Measurements from ENCODE around the gene SLC34A3. TPM values are rescaled to one million over a fixed set of nuclear protein-coding genes. Genes with fewer than 3 reads are reported as not detected.
A peak's percentile ranks its signal among the peaks of the same experiment; 100 is the strongest.
"Not testable (repeated sequence)": the region's sequence is repeated elsewhere in the genome, so short reads cannot be mapped to it uniquely, and the experiment has no call there.

The SLC34A3 gene
- polyA plus RNA-seq, 2 donors, result 1.3 to 1.6 TPM

DNA sequence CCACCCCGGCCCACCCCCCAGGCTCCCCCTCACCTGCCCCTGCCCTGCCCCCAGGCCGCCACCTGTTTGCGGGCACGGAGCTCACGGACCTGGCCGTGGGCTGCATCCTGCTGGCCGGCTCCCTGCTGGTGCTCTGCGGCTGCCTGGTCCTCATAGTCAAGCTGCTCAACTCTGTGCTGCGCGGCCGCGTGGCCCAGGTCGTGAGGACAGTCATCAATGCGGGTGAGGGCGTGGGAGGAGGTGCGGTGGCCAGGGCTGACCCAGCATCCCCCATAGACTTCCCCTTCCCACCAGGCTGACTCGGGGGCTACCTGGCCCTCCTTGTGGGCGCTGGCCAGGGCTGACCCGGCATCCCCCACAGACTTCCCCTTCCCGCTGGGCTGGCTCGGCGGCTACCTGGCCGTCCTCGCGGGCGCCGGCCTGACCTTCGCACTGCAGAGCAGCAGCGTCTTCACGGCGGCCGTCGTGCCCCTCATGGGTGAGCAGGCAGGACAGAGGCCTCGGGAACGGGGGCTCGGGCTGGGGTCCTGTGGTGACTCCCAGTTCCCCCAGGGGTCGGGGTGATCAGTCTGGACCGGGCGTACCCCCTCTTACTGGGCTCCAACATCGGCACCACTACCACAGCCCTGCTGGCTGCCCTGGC, 3.5 kb downstream of the SLC34A3 start:
- H3K9me3 ChIP-seq (ENCODE audit: control insufficient read depth in 2 of 2, insufficient read depth in 1 of 2, low read depth in 1 of 2, low read length in 1 of 2), result no peaks in the 10 kb centered on the region
- WGBS, 2 donors, result 37 to 60% methylated on average over 40 of the region's 40 CpGs
- no peak overlapping the region for H3K4me3 ChIP-seq (ENCODE audit: low read depth in 1 of 2, low read length in 2 of 2)
- H3K27me3 ChIP-seq (ENCODE audit: control insufficient read depth in 1 of 2, insufficient read depth in 2 of 2, low read length in 2 of 2), result no peaks in the 10 kb centered on the region
- no peak overlapping the region for H3K27ac ChIP-seq (ENCODE audit: low read depth in 2 of 2, low read length in 1 of 2)
- peaks cover 7 to 17% of the 10 kb centered on the region in 2 donors for H3K4me1 ChIP-seq (ENCODE audit: control insufficient read depth in 2 of 2, insufficient read depth in 2 of 2, low read length in 1 of 2)
- no peaks in the 10 kb centered on the region for H3K36me3 ChIP-seq (ENCODE audit: control insufficient read depth in 2 of 2, insufficient read depth in 2 of 2, low read length in 1 of 2)

GRCh38 chr9:137234758-137235423, 4.2 kb downstream of the SLC34A3 start:
- WGBS, 2 donors, result 60 to 71% methylated on average over 18 of the region's 18 CpGs
- no peaks in the 10 kb centered on the region for H3K36me3 ChIP-seq (ENCODE audit: control insufficient read depth in 2 of 2, insufficient read depth in 2 of 2, low read length in 1 of 2)
- H3K27me3 ChIP-seq (ENCODE audit: control insufficient read depth in 1 of 2, insufficient read depth in 2 of 2, low read length in 2 of 2), result no peaks in the 10 kb centered on the region
- no peaks in the 10 kb centered on the region for H3K9me3 ChIP-seq (ENCODE audit: control insufficient read depth in 2 of 2, insufficient read depth in 1 of 2, low read depth in 1 of 2, low read length in 1 of 2)
- peaks cover 7 to 17% of the 10 kb centered on the region in 2 donors for H3K4me1 ChIP-seq (ENCODE audit: control insufficient read depth in 2 of 2, insufficient read depth in 2 of 2, low read length in 1 of 2)
- no peak overlapping the region for H3K4me3 ChIP-seq (ENCODE audit: low read depth in 1 of 2, low read length in 2 of 2)
- H3K27ac ChIP-seq (ENCODE audit: low read depth in 2 of 2, low read length in 1 of 2), result no peak overlapping the region

DNA sequence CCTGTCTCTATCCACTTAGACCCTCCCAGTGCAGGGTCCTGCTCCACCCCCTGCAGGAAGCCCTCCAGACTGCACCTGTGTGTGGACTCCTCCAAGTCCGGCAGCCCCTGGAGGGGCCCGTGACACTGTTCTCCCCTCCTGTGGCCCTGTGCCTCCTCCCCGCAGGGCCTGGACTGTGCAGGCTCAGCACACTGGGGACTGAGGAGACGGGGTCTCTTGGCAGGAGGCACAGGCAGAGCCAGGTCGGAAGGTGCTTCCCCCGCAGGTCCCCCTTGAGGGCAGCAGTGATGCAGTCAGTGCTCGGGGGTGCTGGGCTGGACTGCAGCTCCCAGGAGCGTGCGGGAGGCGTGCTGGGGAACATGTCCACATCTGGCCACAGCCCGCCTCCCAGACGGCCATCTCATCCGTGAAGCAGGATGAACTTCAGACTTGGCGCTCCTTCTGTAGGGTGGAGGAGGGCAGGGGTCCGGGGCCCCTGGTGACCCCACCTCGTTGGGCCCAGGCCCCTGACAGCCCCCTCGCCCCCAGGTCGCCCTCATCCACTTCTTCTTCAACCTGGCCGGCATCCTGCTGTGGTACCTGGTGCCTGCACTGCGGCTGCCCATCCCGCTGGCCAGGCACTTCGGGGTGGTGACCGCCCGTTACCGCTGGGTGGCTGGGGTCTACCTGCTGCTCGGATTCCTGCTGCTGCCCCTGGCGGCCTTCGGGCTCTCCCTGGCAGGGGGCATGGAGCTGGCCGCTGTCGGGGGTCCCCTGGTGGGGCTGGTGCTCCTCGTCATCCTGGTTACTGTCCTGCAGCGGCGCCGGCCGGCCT, 4.9 kb downstream of the SLC34A3 start:
- Histone ChIP-seq H3K36me3 (ENCODE audit: control insufficient read depth in 2 of 2, insufficient read depth in 2 of 2, low read length in 1 of 2) (no peaks in the 10 kb centered on the region), H3K4me3 (ENCODE audit: low read depth in 1 of 2, low read length in 2 of 2) (no peak overlapping the region), H3K4me1 (ENCODE audit: control insufficient read depth in 2 of 2, insufficient read depth in 2 of 2, low read length in 1 of 2) (peaks cover 7 to 17% of the 10 kb centered on the region in 2 donors), H3K9me3 (ENCODE audit: control insufficient read depth in 2 of 2, insufficient read depth in 1 of 2, low read depth in 1 of 2, low read length in 1 of 2) (no peaks in the 10 kb centered on the region), H3K27me3 (ENCODE audit: control insufficient read depth in 1 of 2, insufficient read depth in 2 of 2, low read length in 2 of 2) (no peaks in the 10 kb centered on the region), H3K27ac (ENCODE audit: low read depth in 2 of 2, low read length in 1 of 2) (no peak overlapping the region)
- WGBS, 2 donors, result 58 to 63% methylated on average over 32 to 35 of the region's 35 CpGs

DNA sequence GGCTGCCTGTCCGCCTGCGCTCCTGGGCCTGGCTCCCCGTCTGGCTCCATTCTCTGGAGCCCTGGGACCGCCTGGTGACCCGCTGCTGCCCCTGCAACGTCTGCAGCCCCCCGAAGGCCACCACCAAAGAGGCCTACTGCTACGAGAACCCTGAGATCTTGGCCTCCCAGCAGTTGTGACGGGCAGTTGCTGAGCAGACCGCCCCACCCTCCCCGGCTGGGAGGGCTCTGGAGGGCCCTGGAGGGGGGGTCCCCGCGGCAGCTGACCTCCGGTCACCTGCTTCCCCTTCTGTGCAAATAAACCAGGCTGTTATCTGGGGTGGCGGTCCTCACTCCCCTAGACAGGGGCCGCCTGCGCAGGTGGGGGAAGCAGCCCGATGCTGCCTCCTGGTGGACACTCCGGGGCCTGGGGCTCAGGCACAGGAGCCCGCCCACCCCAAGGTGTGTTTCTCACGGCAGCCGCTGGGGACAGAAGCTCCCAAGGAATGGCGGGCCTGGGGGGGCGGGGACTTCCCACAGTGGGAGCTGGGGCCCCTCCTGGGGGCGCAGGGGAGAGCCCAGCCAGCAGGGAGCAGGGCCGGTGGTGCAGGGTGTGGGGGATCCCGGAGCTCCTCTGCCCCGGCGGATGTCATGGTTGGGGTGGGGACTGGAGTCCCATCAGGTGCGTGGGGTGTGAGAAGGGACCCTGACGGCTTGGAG, 5.7 kb downstream of the SLC34A3 start:
- peaks cover 7 to 17% of the 10 kb centered on the region in 2 donors for H3K4me1 ChIP-seq (ENCODE audit: control insufficient read depth in 2 of 2, insufficient read depth in 2 of 2, low read length in 1 of 2)
- H3K27ac ChIP-seq (ENCODE audit: low read depth in 2 of 2, low read length in 1 of 2), result no peak overlapping the region
- H3K36me3 ChIP-seq (ENCODE audit: control insufficient read depth in 2 of 2, insufficient read depth in 2 of 2, low read length in 1 of 2), result no peaks in the 10 kb centered on the region
- no peak overlapping the region for H3K4me3 ChIP-seq (ENCODE audit: low read depth in 1 of 2, low read length in 2 of 2)
- no peaks in the 10 kb centered on the region for H3K27me3 ChIP-seq (ENCODE audit: control insufficient read depth in 1 of 2, insufficient read depth in 2 of 2, low read length in 2 of 2)
- no peaks in the 10 kb centered on the region for H3K9me3 ChIP-seq (ENCODE audit: control insufficient read depth in 2 of 2, insufficient read depth in 1 of 2, low read depth in 1 of 2, low read length in 1 of 2)
- 10 to 14% methylated on average over 28 to 31 of the region's 31 CpGs for WGBS, 2 donors

- H3K9me3 ChIP-seq (ENCODE audit: control insufficient read depth in 2 of 2, insufficient read depth in 1 of 2, low read depth in 1 of 2, low read length in 1 of 2), result no peaks in the 10 kb centered on the region
- H3K27me3 ChIP-seq (ENCODE audit: control insufficient read depth in 1 of 2, insufficient read depth in 2 of 2, low read length in 2 of 2), result no peaks in the 10 kb centered on the region
- peaks cover 7 to 17% of the 10 kb centered on the region in 2 donors for H3K4me1 ChIP-seq (ENCODE audit: control insufficient read depth in 2 of 2, insufficient read depth in 2 of 2, low read length in 1 of 2)
- no peaks in the 10 kb centered on the region for H3K36me3 ChIP-seq (ENCODE audit: control insufficient read depth in 2 of 2, insufficient read depth in 2 of 2, low read length in 1 of 2)
- H3K27ac ChIP-seq (ENCODE audit: low read depth in 2 of 2, low read length in 1 of 2), result no peak overlapping the region
- WGBS, 2 donors, result 46 to 48% methylated on average over 11 of the region's 11 CpGs
- H3K4me3 ChIP-seq (ENCODE audit: low read depth in 1 of 2, low read length in 2 of 2), result no peak overlapping the region
Observed at GRCh38 chr9:137236936-137237421, 6.3 kb downstream of the SLC34A3 start.

GRCh38 chr9:137237759-137238726, 7.3 kb downstream of the SLC34A3 start:
- no peak overlapping the region for H3K4me3 ChIP-seq (ENCODE audit: low read depth in 1 of 2, low read length in 2 of 2)
- 55 to 72% methylated on average over 12 to 13 of the region's 13 CpGs for WGBS, 2 donors
- peaks cover 7 to 24% of the 10 kb centered on the region in 2 donors for H3K4me1 ChIP-seq (ENCODE audit: control insufficient read depth in 2 of 2, insufficient read depth in 2 of 2, low read length in 1 of 2)
- no peaks in the 10 kb centered on the region for H3K9me3 ChIP-seq (ENCODE audit: control insufficient read depth in 2 of 2, insufficient read depth in 1 of 2, low read depth in 1 of 2, low read length in 1 of 2)
- H3K36me3 ChIP-seq (ENCODE audit: control insufficient read depth in 2 of 2, insufficient read depth in 2 of 2, low read length in 1 of 2), result peaks cover 0 to 8% of the 10 kb centered on the region in 2 donors
- H3K27me3 ChIP-seq (ENCODE audit: control insufficient read depth in 1 of 2, insufficient read depth in 2 of 2, low read length in 2 of 2), result no peaks in the 10 kb centered on the region
- peak overlapping the region in 1 of 2 donors; percentile 2 for H3K27ac ChIP-seq (ENCODE audit: low read depth in 2 of 2, low read length in 1 of 2)

DNA sequence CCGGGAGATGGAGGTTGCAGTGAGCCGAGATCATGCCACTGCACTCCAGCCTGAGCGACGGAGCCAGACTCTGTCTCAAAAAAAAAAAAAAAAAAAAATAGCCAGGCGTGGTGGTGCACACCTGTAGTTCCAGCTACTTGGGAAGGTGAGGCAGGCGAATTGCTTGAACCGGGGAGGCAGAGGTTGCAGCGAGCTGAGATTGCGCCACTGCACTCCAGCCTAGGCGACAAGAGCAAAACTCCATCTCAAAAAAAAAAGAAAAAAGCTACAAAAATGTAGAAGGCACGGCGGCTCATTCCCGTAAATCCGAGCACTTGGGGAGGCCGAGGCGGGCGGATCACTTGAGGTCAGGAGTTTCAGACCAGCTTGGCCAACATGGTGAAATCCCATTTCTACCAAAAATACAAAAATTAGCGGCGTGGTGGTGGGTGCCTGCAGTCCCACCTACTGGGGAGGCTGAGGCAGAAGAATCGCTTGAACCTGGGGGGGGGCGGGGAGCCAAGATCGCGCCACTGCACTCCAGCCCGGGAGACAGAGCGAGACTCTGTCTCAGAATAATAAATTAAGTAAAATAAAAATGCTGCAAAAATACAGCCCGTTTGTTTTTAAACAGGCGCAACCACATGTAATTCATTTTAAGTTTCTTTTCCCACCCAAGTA, 9.0 kb downstream of the SLC34A3 start:
- H3K9me3 ChIP-seq (ENCODE audit: control insufficient read depth in 2 of 2, insufficient read depth in 1 of 2, low read depth in 1 of 2, low read length in 1 of 2); H3K27me3 ChIP-seq (ENCODE audit: control insufficient read depth in 1 of 2, insufficient read depth in 2 of 2, low read length in 2 of 2): not testable (repeated sequence)
- 52 to 56% methylated on average over 27 of the region's 27 CpGs for WGBS, 2 donors
- peaks cover 7 to 40% of the 10 kb centered on the region in 2 donors for H3K4me1 ChIP-seq (ENCODE audit: control insufficient read depth in 2 of 2, insufficient read depth in 2 of 2, low read length in 1 of 2)
- H3K36me3 ChIP-seq (ENCODE audit: control insufficient read depth in 2 of 2, insufficient read depth in 2 of 2, low read length in 1 of 2), result peaks cover 0 to 18% of the 10 kb centered on the region in 2 donors
- peak overlapping the region; percentile 28 to 91 for H3K27ac ChIP-seq (ENCODE audit: low read depth in 2 of 2, low read length in 1 of 2)
- H3K4me3 ChIP-seq (ENCODE audit: low read depth in 1 of 2, low read length in 2 of 2), result peak overlapping the region in 1 of 2 donors; percentile 85

GRCh38 chr9:137240318-137240840, 9.7 kb downstream of the SLC34A3 start:
- 0 to 1% methylated on average over 38 to 58 of the region's 58 CpGs for WGBS, 2 donors
- peak overlapping the region; percentile 67 to 85 for H3K4me3 ChIP-seq (ENCODE audit: low read depth in 1 of 2, low read length in 2 of 2)
- no peaks in the 10 kb centered on the region for H3K9me3 ChIP-seq (ENCODE audit: control insufficient read depth in 2 of 2, insufficient read depth in 1 of 2, low read depth in 1 of 2, low read length in 1 of 2)
- H3K27ac ChIP-seq (ENCODE audit: low read depth in 2 of 2, low read length in 1 of 2), result peak overlapping the region; percentile 91 to 94
- H3K36me3 ChIP-seq (ENCODE audit: control insufficient read depth in 2 of 2, insufficient read depth in 2 of 2, low read length in 1 of 2), result peaks cover 0 to 18% of the 10 kb centered on the region in 2 donors
- H3K27me3 ChIP-seq (ENCODE audit: control insufficient read depth in 1 of 2, insufficient read depth in 2 of 2, low read length in 2 of 2), result no peaks in the 10 kb centered on the region
- peaks cover 7 to 45% of the 10 kb centered on the region in 2 donors for H3K4me1 ChIP-seq (ENCODE audit: control insufficient read depth in 2 of 2, insufficient read depth in 2 of 2, low read length in 1 of 2)
